GM18907 (cell line): Measurements from ENCODE around the gene GATAD1.
"Not testable (repeated sequence)": the region's sequence is repeated elsewhere in the genome, so short reads cannot be mapped to it uniquely, and the experiment has no call there.

ENCODE experiments used
- ATAC-seq: cut with Tn5 transposase; IDR thresholded peaks from one replicate; pipeline ENCODE4 v1.9.1; 2021; ENCODE audit warnings: mild to moderate bottlenecking, moderate library complexity; ENCODE audit not compliant: unreplicated experiment

GATAD1 gene

DNA sequence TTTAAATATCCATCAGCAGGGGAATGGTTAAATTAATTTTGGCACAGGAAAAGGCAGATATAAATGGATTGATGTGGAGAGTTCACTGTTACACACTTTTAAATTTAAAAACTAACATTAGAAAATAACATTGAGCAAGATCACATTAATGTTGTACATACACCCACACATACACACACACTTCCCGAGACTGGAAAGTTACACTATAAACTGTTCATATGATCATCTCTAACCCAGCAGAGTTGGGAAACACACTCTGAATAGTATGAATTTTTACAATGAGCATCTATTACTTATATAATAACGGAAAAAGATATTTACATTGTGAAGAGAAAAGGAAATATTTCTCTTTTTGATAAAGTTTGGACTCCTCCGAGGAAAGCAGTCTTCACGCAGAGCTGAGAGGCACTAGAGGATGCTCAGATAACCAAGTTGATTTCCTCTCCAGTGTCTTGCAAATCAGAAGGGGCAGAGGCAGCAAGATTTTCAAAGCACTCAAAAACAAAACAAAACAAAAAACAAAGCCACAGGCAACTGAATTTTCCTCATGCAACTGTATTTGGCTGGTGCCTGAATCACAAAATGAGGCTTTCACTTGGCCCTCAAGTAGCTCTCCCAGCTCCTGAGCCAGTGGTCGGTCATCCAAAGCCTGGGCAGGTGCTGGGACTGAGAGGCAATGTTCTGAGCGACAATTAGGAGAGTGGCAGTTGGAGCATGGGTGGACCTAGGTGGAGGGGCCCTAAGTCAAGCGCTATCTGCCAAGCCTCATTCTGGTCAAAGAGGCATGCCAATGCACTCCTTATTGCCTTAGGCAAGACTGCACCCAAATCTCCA is 10.5 kb upstream of the GATAD1 start:
- no peak for ATAC-seq

DNA sequence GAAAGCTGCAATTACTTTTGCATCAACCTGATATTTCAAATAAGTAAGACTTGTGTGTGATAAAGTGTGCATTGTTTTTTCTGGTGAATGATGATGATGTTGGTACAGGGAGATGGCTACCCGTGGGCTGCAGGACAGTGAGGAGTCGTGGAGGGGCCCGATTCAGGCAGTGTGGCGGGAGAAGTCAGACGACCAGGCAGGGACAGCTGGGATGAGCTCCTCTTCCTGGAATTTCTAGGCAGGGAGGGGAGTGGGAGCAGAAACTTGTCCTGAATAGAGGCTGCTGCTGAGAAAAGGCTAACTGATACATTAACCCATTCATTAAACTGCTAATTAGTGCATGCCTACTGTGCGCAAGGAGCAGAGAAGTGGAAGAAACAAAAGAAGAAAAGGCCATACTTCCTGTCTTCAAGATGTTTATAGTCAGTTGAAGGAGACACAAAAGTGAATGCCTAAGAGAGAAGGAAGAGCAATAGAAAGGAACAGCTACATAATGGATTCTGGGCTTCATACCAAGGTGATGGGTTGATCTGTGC is 9.3 kb upstream of the GATAD1 start:
- no peak for ATAC-seq

DNA sequence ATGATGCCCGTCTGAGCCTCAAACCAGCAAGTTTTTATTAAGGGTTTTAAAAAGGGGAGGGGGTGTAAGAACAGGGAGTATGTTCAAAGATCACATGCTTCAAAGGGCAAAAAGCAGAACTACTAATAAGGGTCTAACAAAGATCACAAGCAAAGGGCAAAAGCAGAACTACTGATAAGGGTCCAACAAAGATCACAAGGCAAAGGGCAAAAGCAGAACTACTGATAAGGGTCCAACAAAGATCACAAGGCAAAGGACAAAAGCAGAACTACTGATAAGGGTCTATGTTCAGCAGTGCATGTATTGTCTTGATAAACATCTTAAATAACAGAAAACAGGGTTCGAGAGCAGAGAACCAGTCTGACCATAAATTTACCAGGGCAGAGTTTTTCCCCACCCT is 4.6 kb upstream of the GATAD1 start:
- ATAC-seq: not testable (repeated sequence)

DNA sequence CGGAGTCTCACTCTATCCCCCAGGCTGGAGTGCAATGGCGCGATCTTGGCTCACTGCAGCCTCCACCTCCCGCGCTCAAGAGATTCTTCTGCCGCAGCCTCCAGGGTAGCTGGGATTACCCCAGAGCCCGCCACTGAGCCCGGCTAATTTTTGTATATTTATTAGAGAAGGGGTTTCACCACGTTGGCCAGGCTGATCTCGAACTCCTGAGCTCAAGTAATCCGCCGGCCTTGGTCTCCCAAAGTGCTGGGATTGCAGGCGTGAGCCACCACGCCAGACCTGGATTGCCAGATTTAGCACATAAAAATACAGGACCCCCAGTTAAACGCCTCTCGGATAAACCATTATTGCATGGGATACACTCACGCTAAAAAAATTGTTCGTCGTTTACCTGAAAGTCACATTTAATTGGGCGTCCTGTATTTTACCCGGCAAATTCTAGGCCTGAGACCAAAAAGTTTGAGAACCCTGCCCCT is 375 bp upstream of the GATAD1 start:
- no peak for ATAC-seq

DNA sequence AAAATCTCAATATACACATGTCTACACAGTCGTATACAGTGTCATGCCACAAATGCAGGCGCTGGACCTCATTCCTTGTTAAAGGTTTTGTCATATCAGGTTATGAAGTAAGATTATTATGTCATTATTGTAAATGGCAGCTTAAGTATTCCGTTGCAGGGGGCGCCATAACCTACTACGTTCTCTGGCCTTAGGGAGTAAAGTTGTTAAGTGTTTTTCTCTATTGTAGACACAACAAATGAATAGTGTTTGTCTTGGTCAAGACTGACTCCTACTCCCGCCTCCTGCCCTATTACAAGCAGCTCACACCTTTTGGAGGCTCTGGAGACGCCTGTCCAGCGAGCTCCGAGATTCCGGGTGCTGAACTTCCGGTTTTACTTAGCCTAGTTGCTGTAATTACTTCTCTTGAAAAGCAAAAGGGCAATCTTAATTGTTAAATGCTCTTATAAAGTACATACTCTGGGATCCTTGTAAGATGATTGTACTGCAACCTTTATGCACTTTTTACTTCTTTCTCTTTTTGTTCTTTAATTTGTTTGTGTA is 994 bp downstream of the GATAD1 start:
- ATAC-seq: peak; percentile 51

DNA sequence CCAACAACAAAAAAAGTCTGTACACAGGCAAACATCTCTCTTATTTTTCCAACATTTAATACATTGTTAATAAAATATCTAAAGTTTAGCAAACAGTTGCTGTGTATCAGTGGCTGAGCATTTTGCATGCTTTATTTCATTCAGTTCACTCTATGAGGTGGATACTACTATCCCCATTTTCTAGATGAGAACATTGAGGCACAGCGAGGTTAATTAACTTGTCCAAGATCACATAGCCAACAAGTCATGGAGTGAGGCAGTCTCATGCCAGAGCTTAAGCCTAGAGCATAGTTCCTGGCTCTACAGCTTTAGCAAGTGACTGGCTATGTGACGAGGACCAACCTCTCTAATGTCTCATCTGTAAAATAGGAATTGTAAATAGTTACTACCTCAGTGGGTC is 4.4 kb downstream of the GATAD1 start:
- ATAC-seq: no peak

DNA sequence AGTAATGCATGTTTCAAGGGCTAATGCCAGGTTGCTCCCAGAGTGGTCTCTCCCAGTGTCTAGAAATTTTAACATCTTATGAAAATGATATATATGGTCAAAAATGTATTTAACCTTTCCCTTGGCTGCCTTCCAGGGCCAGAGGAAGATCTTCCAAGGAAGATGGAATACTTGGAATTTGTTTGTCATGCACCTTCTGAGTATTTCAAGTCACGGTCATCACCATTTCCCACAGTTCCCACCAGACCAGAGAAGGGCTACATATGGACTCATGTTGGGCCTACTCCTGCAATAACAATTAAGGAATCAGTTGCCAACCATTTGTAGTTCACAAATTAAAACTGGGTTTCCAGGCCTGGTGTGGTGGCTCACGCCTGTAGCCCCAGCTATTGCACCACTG is 9.0 kb downstream of the GATAD1 start:
- ATAC-seq: no peak

DNA sequence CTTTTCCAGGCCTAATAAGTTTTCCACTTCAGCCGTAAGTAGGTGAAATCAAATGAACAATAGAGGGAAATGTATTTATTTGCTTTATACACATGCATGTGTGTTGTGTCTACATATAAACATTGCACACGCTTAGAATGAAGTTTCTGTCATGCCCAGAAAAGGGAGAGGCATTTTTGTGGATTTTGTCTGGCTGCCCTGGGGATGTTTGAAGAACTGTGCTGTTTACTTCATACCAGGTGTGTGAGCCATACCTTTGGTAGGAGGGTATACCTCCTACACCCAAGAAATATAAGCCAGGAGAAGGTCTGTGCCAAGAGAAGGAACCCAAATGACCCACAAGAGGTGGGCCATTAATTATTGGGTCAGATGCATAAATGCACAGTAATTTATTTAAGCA is 12.8 kb downstream of the GATAD1 start:
- no peak for ATAC-seq

DNA sequence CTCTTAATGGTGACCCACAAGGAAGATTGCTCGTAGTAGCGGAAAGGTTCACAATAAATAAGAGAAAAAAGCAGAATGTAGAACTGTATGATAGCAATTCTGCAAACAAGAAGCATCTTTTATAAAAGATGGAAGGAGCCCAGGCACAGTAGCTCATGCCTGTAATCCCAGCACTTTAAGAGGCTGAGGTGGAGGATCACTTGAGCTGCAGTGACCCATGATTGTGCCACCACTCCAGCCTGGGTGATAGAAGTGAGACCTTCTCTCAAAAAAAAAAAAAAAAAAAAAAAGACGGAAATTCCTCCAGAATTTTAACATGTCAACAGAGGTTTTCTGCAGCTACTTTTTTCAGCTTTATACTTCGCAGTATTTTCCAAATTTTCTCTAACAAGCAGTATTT is 13.2 kb downstream of the GATAD1 start:
- ATAC-seq: no peak

DNA sequence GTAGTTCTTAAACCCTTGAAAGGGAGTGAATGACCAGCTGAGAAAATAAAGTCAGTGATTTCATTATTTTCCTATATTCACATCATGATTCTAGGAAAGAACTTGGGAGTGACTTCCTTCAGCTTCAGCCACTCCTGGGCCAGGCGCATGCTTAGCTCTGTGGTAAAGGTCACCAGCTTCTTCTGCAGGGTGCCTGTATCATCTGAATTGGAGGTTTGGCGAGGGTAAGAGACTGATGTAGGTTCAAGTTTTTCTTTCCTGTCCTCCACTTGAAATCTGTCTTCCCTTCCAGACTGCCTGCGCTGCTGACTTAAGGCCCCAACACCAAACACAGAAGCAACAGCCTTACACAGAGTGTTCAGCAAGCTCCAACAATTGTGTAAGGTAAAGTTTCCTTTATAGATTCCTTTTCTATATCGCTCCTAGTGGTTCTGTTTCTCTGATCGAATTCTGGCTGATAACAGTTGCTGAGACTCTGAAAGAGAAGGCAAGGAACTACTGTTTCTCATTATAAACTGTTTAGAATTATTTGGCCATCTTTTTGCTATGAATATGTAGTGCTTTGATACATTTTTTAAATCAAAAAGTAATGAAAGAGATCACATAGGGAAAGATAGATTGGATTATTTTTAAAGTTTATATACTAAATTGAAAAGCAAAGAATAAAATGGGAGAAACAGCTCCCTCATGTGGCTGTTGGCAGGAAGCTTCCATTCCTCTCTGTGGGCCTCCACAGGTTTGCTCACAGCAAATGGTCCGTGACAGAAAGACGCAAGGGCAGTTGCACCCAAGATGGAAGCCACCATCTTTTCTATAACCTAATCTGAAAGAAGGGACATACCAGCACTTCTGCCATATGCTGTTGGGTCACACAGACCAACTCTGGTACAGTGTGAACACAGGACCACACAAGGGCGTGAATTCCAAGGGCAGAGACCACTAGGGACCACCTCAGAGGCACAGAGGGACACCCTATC is 14.0 kb downstream of the GATAD1 start:
- ATAC-seq: peak; percentile 85

DNA sequence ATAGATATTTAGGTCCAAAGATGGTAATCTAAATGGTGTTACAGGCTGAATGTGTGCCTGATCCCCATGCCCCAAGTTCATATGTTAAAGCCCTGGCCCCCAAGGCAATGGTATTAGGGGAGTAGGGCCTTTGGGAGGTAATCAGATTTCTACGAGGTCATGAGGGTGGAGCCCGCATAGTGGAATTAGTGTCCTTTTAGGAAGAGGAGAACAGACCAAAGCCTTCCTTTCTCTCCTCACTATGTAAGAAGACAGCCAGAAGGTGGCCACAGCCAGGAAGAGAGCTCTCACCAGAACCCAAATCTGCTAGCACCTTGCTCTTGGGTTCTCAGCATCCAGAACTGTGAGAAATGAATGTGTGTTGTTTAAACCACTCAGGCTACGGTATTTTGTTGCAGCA is 15.3 kb downstream of the GATAD1 start:
- ATAC-seq: no peak

DNA sequence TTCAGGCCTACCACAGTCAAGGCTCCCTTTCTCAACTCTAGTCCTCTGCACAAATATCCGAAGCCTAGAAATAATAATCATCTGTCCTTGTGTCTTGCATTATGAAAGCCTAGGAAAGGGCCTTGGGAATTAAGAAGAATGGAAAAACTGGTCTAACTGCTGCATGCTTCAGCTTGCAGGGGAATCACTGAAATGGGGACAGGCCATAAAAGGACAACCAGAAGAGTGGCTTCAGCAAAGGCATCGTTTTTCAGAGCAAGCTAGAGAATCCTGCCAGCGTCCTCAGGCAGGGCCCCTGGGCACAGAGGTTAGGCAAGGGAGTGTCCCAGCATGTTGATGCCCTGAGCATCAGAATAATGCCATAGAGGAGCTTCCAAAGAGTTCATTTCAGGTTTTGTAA is 17.2 kb downstream of the GATAD1 start:
- no peak for ATAC-seq

DNA sequence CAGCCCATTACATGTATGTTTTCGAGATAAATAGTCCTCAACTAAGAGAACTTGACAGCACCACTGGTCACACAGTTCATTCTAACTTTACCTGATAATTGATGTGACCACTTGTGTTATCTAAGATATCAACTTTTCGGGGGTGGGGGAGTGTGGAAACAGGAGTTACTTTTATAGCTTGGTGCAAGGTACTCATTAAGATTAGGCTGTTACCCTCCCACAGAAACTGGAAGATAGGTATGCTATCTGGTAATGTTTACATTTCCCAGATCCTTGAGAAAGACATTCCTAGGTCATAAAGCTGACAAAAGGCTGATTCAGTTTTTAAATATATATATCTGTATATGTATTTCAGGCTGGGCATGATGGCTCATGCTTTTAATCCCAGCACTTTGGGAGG is 19.4 kb downstream of the GATAD1 start:
- no peak for ATAC-seq

DNA sequence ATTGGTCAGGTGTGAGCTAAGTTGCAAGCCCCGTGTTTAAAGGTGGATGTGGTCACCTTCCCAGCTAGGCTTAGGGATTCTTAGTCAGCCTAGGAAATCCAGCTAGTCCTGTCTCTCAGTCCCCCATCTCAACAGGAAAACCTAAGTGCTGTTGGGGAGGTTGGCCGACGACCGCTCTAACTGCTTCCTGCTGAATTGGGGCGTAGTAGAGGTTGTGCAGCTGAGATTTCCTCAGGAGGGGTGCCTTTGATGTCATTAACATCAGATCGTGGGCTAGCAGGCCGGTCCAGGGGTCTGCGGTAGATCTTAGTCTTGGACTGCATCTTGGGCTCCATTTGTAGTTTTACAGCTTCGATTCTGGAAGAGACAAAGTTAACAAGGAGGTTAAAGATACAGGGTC is 21.3 kb downstream of the GATAD1 start:
- ATAC-seq: not testable (repeated sequence)

DNA sequence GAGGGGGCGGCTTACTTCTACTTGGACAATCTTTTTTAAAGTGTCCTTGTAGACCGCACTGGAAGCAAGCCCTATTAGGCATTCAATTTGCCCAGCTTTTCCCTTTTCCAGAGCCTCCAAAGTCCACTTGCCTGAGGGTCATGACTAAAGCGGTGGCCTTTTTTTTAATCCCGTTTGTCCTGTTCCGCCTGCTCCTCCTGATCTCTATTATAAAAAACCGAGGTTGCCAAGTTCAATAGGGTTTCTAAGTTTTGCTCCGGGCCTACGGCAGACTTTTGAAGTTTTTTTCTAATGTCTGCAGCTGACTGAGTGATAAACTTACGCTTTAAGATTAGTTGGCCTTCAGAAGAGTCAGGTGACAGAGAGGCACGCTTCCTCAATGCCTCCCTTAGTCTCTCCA is 26.7 kb downstream of the GATAD1 start:
- not testable (repeated sequence) for ATAC-seq

DNA sequence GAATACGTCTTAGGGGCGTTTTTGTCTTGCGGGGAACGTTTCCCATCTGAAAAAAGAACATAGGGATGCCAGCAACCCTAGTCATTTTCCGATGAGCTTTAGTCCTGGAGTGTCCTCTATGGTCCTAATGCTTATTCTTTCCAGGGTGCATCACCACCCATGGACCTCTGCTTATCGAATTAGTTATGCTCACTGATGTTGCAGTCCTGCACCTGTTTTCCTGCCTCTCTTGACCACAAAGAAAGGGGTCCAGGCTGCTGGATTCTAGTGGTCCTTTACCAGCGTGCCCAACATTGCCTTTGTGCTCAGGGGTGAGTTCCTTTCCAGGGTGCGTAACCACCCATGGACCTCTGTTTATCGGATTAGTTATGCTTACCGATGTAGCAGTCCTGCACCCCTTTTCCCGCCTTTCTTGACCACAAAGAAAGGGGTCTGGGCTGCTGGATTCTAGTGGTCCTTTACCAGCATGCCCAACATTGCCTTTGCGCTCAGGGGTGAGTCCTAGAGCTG is 28.0 kb downstream of the GATAD1 start:
- not testable (repeated sequence) for ATAC-seq

DNA sequence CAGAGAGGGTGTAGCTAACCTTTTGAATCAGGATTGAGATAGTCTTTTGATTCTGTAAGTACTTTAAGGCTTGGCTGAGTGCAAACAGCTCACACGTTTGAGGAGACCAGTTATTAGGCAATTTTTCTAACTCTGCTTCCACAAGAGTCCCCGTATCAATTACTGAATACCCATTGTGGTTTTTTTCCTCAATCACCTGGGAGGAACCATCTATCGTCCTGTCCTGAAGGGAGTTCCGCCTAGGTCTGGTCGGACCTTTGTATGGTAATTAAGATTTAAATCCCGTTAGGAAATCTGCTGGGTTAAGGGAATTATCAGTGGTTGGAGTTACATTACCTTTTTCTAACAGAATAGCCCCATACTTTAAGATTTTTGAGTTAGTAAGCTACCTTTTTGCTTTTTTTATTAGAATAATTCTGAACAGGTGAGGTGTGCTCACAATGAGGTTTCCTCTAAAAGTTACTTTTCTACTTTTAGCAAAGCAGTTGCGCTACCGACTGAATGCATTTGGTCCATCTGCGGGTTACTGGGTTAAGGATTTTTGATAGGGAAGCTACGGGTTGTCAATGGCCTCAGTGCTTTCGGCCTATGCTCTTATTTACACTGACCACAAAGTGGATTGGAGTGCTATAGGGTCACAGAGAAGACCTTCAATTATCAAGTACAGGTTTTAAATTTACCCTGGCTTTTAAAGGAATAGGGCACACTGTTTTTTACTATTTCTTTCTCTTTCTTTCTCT is 28.7 kb downstream of the GATAD1 start:
- not testable (repeated sequence) for ATAC-seq

DNA sequence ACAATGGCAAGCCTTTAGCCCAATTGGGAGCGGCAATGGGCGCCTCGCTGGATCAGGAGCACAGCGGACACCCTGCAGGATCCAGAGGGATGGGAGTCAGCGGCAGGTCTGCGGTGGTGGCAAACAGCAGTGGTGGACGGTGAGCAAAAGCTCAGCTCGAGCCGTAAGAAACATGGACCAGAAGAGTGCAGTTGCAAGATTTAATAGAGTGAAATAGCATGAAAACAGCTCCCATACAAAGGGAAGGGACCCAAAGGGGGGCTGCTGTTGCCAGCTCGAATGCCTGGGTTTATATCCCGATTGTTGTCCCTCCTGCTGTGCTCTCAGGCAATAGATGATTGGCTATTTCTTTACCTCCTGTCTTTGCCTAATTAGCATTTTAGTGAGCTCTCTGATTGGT is 30.4 kb downstream of the GATAD1 start, which contains the start of gene ERVW-1:
Gene ERVW-1 (minus strand): TSS at position 266 of the 400 bp plus-strand sequence. CDS start 7,565 bp downstream, outside the sequence.
- ATAC-seq: not testable (repeated sequence)

DNA sequence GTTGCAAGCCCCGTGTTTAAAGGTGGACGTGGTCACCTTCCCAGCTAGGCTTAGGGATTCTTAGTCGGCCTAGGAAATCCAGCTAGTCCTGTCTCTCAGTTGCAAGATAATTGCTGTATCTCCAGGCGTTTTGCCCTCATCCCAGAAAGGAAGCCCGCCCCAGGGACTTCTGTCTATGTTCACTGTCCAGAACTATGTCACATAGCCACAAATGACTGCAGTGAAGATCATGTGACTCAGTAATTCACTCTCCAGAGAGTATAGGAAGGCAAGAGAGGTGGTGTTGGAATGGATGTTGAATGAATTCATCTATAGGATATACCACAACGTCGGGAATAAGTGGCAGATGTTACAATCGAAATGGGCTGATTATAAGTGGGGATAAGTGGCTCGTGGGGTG is 30.8 kb downstream of the GATAD1 start:
- ATAC-seq: no peak

DNA sequence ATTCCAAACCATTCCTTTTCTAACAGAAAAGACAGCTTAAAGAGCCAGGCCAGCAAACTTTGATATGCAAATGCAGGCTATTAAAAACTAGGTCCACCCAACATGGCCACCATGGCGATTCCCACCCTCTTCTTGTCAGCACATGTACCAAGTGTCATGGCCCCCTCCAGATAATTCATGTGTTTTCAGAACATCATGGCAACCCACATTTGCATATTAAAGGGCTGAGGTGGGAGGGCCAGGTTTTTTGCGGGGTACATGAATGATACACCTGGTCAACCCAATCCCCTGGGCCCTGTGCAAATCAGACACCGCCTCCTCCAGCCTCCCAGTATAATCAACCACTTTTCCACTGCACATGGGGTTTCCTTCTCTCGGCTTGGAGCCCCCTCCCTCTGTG is 31.4 kb downstream of the GATAD1 start:
- ATAC-seq: no peak
